ENCODE data around the gene ANKRD40CL.

Gene ANKRD40CL

DNA sequence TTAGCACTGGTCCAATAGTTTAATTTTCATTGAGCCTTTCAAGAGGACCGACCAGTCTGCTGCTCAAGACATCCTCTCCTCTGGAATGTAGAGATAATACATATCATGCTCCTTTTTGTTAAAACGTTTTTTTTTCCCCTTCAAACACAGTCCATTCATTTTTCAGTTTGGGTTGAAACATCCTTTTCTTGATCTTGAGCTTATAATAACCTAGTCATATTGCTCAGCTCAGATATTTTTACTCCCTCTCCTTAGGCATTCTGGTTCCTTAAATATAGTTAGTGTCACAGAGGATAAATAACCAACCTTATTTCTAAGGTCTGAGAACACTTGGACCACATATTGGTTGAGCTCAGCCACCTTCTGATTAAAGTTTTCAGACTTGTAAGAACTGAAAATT is 12.8 kb downstream of the ANKRD40CL start:
- H4K20me1 ChIP-seq (ENCODE audit: insufficient read depth): no peaks in the 10 kb centered on the region
- no peak overlapping the region for H3K9ac ChIP-seq
- H3K36me3 ChIP-seq (ENCODE audit: insufficient read depth): peaks cover 12% of the 10 kb centered on the region; the same call in 1 of the 2 replicates
- H3K4me1 ChIP-seq (ENCODE audit: low read depth, poor library complexity, severe bottlenecking): peaks cover 36% of the 10 kb centered on the region
- TF ChIP-seq, protein P1, sequence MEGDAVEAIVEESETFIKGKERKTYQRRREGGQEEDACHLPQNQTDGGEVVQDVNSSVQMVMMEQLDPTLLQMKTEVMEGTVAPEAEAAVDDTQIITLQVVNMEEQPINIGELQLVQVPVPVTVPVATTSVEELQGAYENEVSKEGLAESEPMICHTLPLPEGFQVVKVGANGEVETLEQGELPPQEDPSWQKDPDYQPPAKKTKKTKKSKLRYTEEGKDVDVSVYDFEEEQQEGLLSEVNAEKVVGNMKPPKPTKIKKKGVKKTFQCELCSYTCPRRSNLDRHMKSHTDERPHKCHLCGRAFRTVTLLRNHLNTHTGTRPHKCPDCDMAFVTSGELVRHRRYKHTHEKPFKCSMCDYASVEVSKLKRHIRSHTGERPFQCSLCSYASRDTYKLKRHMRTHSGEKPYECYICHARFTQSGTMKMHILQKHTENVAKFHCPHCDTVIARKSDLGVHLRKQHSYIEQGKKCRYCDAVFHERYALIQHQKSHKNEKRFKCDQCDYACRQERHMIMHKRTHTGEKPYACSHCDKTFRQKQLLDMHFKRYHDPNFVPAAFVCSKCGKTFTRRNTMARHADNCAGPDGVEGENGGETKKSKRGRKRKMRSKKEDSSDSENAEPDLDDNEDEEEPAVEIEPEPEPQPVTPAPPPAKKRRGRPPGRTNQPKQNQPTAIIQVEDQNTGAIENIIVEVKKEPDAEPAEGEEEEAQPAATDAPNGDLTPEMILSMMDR (conservative IDR thresholded peaks at IDR 0.05; ENCODE audit: low read depth, low read length): no peak
- no peak overlapping the region for H2AFZ ChIP-seq (ENCODE audit: low read depth)
- no peak overlapping the region for H3K27ac ChIP-seq
- no peak overlapping the region for H3K4me2 ChIP-seq
- no peaks in the 10 kb centered on the region for H3K27me3 ChIP-seq (ENCODE audit: insufficient read depth, low read depth)
- no peaks in the 10 kb centered on the region for H3K79me2 ChIP-seq (ENCODE audit: insufficient read depth, low read depth)
- H3K4me3 ChIP-seq (IDR thresholded peaks at IDR 0.05; ENCODE audit: insufficient read depth, low read depth, low read length): no peak overlapping the region

DNA sequence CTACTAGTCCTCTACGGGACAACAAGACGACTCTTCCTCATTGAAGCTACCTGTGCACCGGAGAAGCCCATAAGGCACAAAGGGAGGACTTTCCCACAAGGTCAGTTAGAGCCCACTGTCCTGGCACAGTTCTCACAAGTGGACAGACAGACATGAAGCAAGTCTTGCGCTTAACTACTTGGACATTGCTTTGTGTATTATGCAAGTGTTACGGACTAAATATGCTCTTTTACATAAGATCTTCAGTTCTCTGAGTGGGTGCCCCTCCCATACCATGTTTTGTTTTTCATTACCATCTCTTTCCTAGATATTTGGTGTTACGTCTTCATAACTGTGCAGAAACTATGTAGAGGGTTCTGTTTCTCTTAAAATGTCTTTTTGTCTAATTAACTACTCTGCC is 18.1 kb downstream of the ANKRD40CL start:
- no peaks in the 10 kb centered on the region for H4K20me1 ChIP-seq (ENCODE audit: insufficient read depth)

DNA sequence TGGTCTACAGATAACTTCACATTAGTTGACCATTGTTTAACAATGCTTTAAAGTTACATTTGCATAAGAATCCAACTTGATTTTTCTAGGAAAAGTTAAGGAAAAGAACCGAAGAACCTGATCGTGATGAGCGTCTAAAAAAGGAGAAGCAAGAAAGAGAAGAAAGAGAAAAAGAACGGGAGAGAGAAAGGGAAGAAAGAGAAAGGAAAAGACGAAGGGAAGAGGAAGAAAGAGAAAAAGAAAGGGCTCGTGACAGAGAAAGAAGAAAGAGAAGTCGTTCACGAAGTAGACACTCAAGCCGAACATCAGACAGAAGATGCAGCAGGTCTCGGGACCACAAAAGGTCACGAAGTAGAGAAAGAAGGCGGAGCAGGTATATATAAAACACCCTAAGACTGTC is 21.7 kb downstream of the ANKRD40CL start:
- Histone ChIP-seq H3K79me2 (ENCODE audit: insufficient read depth, low read depth) (peaks cover 18% of the 10 kb centered on the region; the same call in 1 of the 2 replicates), H2AFZ (ENCODE audit: low read depth) (no peak overlapping the region), H3K9ac (no peak overlapping the region), H4K20me1 (ENCODE audit: insufficient read depth) (no peaks in the 10 kb centered on the region; the same call in 1 of the 2 replicates), H3K4me2 (no peak overlapping the region), H3K4me3 (IDR thresholded peaks at IDR 0.05; ENCODE audit: insufficient read depth, low read depth, low read length) (no peak overlapping the region), H3K4me1 (ENCODE audit: low read depth, poor library complexity, severe bottlenecking) (peaks cover 4% of the 10 kb centered on the region), H3K36me3 (ENCODE audit: insufficient read depth) (peaks cover 64% of the 10 kb centered on the region; the same call in 1 of the 2 replicates), H3K27me3 (ENCODE audit: insufficient read depth, low read depth) (no peaks in the 10 kb centered on the region), H3K27ac (no peak overlapping the region)
- TF ChIP-seq, protein P1 (conservative IDR thresholded peaks at IDR 0.05; ENCODE audit: low read depth, low read length): no peak

More for the DNA sequence above, 18.1 kb downstream of the ANKRD40CL start:
- Histone ChIP-seq H3K9ac (no peak overlapping the region), H3K27me3 (ENCODE audit: insufficient read depth, low read depth) (no peaks in the 10 kb centered on the region), H3K79me2 (ENCODE audit: insufficient read depth, low read depth) (peaks cover 3% of the 10 kb centered on the region; the same call in 1 of the 2 replicates), H3K4me1 (ENCODE audit: low read depth, poor library complexity, severe bottlenecking) (no peaks in the 10 kb centered on the region), H3K27ac (no peak overlapping the region), H3K36me3 (ENCODE audit: insufficient read depth) (peaks cover 40% of the 10 kb centered on the region; the same call in 1 of the 2 replicates), H3K4me3 (IDR thresholded peaks at IDR 0.05; ENCODE audit: insufficient read depth, low read depth, low read length) (no peak overlapping the region), H2AFZ (ENCODE audit: low read depth) (no peak overlapping the region), H3K4me2 (no peak overlapping the region)
- TF ChIP-seq, protein P1 (conservative IDR thresholded peaks at IDR 0.05; ENCODE audit: low read depth, low read length): no peak

DNA sequence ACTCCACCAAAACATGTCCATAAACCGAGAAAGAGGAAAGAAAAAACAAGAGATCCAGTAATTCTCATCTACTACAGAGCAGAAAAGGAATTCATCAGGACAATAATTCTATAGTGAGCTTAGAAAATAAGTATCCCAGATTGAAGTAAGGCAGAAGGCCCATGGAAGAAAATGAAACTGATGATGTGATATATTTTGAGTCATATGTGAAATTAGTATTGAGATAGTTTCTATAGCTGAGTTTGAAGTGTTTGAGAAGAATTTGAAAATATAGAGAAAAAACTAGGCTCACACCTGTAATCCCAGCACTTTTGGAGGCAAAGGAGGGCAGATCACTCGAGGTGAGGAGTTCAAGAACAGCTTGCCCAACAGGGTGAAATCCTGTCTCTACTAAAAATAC is 28.2 kb downstream of the ANKRD40CL start:
- peaks cover 39% of the 10 kb centered on the region; the same call in 1 of the 2 replicates for H3K36me3 ChIP-seq (ENCODE audit: insufficient read depth)
- peaks cover 54% of the 10 kb centered on the region for H3K4me1 ChIP-seq (ENCODE audit: low read depth, poor library complexity, severe bottlenecking)
- H3K27me3 ChIP-seq (ENCODE audit: insufficient read depth, low read depth): no peaks in the 10 kb centered on the region
- no peak overlapping the region for H3K9ac ChIP-seq
- no peak overlapping the region for H3K4me3 ChIP-seq (IDR thresholded peaks at IDR 0.05; ENCODE audit: insufficient read depth, low read depth, low read length)
- TF ChIP-seq, protein P1 (conservative IDR thresholded peaks at IDR 0.05; ENCODE audit: low read depth, low read length): no peak
- H3K79me2 ChIP-seq (ENCODE audit: insufficient read depth, low read depth): peaks cover 78% of the 10 kb centered on the region
- H4K20me1 ChIP-seq (ENCODE audit: insufficient read depth): peaks cover 29% of the 10 kb centered on the region
- H3K4me2 ChIP-seq: no peak overlapping the region
- H2AFZ ChIP-seq (ENCODE audit: low read depth): no peak overlapping the region
- H3K27ac ChIP-seq: no peak overlapping the region
